Caco-2 (cell line): Measurements from ENCODE around the gene TBC1D3E. TPM values are rescaled to one million over a fixed set of nuclear protein-coding genes. Genes with fewer than 3 reads are reported as not detected.
"Not testable (repeated sequence)": the region's sequence is repeated elsewhere in the genome, so short reads cannot be mapped to it uniquely, and the experiment has no call there.

Experiments used
- Bru-seq: library from RNA; stranded (reverse); fragments of 400-500 nt; gene quantifications from one replicate; lab custom pipeline; 2021; lab: Mats Ljungman, UMichigan
- BruChase-seq, 2 experiments: library from RNA; stranded (reverse); fragments of 400-500 nt; gene quantifications; one replicate each; lab custom pipeline; 2021; lab: Mats Ljungman, UMichigan
- BruUV-seq: library from RNA; stranded (reverse); fragments of 400-500 nt; replicated peaks from 2 replicates; lab custom pipeline; 2021; lab: Mats Ljungman, UMichigan
- CTCF ChIA-PET: fragments of 300-600 bp; sonication (Branson Sonifier 250); formaldehyde crosslinking; loops from one replicate; lab custom pipeline; 2022; ENCODE audit warnings: antibody characterized with exemption; lab: Charles Lee
- POLR2A ChIA-PET: fragments of 300-600 bp; sonication (Branson Sonifier 250); formaldehyde crosslinking; loops from one replicate; lab custom pipeline; 2022; ENCODE audit warnings: antibody characterized with exemption; lab: Charles Lee
- DNase-seq, 2 experiments: peaks; one replicate each; pipeline versions ENCODE4 v3.0.0 to v3.0.0-alpha.2; 2020 to 2022
- H3K27me3 ChIP-seq: replicated peaks from 2 replicates; pipeline ENCODE4 v1.6.0; 2011; ENCODE audit warnings: low read length; ENCODE audit not compliant: control insufficient read depth, insufficient read depth
- H3K36me3 ChIP-seq: 2 replicates; pipeline ENCODE4 v1.5.1; 2011; ENCODE audit warnings: low read length; ENCODE audit not compliant: control insufficient read depth, insufficient read depth
- H3K4me1 ChIP-seq: fragments of 250-450 bp; sonication (Bioruptor Pico); 2 replicates; pipeline ENCODE4 v1.5.1; 2020; ENCODE audit warnings: mild to moderate bottlenecking
- H3K4me3 ChIP-seq: 2 replicates; pipeline ENCODE4 v1.5.1; 2011; ENCODE audit warnings: low read depth, mild to moderate bottlenecking, control low read depth, low read length
- H3K9me3 ChIP-seq: fragments of 250-450 bp; sonication (Bioruptor Pico); 2 replicates; pipeline ENCODE4 v1.5.1; 2020; ENCODE audit warnings: mild to moderate bottlenecking, moderate library complexity
- H3K27ac Mint-ChIP-seq: one replicate; pipeline ENCODE4 v1.8.0; 2022; ENCODE audit warnings: mixed read lengths; ENCODE audit not compliant: unreplicated experiment
- H3K27me3 Mint-ChIP-seq: one replicate; pipeline ENCODE4 v1.8.0; 2022; ENCODE audit warnings: mixed read lengths; ENCODE audit not compliant: insufficient read depth, unreplicated experiment
- H3K36me3 Mint-ChIP-seq: one replicate; pipeline ENCODE4 v1.8.0; 2022; ENCODE audit warnings: mild to moderate bottlenecking, mixed read lengths; ENCODE audit not compliant: insufficient read depth, unreplicated experiment
- H3K4me1 Mint-ChIP-seq: one replicate; pipeline ENCODE4 v1.8.0; 2022; ENCODE audit warnings: low read depth, mixed read lengths; ENCODE audit not compliant: unreplicated experiment
- H3K4me3 Mint-ChIP-seq: one replicate; pipeline ENCODE4 v1.8.0; 2022; ENCODE audit warnings: mild to moderate bottlenecking, moderate library complexity, mixed read lengths; ENCODE audit not compliant: unreplicated experiment
- H3K9me3 Mint-ChIP-seq: one replicate; pipeline ENCODE4 v1.8.0; 2022; ENCODE audit warnings: mixed read lengths; ENCODE audit not compliant: unreplicated experiment
- intact Hi-C: fragments of 100-400 bp; cut with micrococcal nuclease; formaldehyde crosslinking; loops from one replicate; pipeline ENCODE4 v1.10.0; 2022; ENCODE audit not compliant: unreplicated experiment
- long read RNA-seq: library from polyadenylated mRNA; stranded (forward); transcript quantifications from one replicate; pipeline ENCODE4 v2.0.0, GENCODE V29; 2022
- total RNA-seq: library from RNA; stranded (reverse); gene quantifications from 2 replicates; pipeline ENCODE4 v1.2.3, GENCODE V29; 2022

Gene TBC1D3E
- not detected in 2 replicates for total RNA-seq
- Bru-seq, nascent RNA, result percentile 12 among the genes with signal in this experiment
- percentile 17 among the genes with signal in this experiment for BruChase-seq, experiment 1, labeled RNA remaining after a 2-hour chase
- percentile 7 among the genes with signal in this experiment for BruChase-seq, experiment 2, labeled RNA remaining after a 6-hour chase
- long read RNA-seq, result 0 reads

DNA sequence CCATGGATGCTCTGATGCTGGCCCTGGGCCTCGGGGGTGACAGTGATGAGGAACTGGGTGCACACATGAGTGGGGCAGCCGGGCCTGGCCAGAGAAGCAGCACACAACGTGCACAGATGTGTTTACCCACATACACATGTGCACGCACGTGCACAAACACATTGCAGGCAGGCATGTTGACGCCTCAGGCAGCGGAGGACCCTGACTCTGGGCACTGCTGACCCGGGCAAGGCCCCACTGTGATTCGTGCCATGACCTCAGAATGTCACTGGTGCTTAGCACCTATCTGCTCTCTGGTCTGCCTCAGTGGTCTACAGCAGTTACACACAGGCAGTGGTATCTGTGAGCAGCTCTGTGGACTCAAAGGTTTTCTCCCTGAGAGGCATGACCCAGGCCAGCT, at the start of gene TBC1D3E:
Gene TBC1D3E (plus strand): TSS at position 301 of the 400 bp plus-strand sequence. CDS start 1,545 bp downstream, outside the sequence.
- POLR2A ChIA-PET, result not testable (repeated sequence)

DNA sequence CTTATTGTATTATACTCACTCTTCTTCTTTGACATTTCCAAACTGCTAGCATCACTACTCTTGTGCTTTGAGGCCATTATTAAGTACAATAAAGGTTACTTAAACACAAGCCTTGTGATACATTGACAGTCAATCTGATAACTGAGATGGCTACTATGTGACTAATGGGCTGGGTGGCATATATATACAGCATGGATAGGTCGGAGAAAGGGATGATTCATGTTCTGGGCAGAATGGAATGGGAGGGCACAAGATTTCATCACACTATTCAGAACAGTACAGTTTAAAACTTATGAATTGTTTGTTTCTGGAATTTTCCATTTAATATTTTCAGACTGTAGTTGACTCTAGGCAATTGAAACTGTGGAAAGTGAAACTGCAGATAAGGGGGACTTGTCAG, 40.4 kb upstream of the TBC1D3E start:
- H3K9me3 Mint-ChIP-seq, H3K4me1 Mint-ChIP-seq, DNase-seq, H3K36me3 ChIP-seq, H3K36me3 Mint-ChIP-seq, H3K27me3 Mint-ChIP-seq, H3K9me3 ChIP-seq, H3K4me1 ChIP-seq, H3K4me3 Mint-ChIP-seq, H3K27me3 ChIP-seq, H3K27ac Mint-ChIP-seq, POLR2A ChIA-PET, CTCF ChIA-PET, H3K4me3 ChIP-seq, intact Hi-C loops, BruUV-seq: not testable (repeated sequence)

More for the DNA sequence above, at the start of gene TBC1D3E:
- H3K4me3 Mint-ChIP-seq, H3K27ac Mint-ChIP-seq, H3K27me3 ChIP-seq, H3K27me3 Mint-ChIP-seq, CTCF ChIA-PET, H3K4me1 Mint-ChIP-seq, intact Hi-C loops, H3K4me1 ChIP-seq, H3K4me3 ChIP-seq, H3K36me3 Mint-ChIP-seq, BruUV-seq, H3K9me3 Mint-ChIP-seq, DNase-seq, H3K9me3 ChIP-seq, H3K36me3 ChIP-seq: not testable (repeated sequence)

DNA sequence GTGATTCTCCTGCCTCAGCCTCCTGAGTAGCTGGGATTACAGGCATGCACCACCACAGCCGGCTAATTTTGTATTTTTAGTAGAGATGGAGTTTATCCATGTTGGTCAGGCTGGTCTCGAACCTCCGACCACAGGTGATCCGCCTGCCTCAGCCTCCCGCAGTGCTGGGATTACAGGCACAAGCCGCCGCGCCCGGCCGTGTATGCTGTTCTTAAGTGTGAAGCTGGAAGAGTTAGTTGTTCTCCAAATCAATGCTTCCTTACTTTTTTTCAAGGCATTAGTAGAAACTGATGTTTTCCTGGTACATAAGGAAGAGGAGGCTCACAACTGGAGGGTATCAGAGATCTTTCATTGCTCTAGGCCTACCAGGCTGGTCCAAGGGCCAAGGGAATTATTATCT, 39.6 kb upstream of the TBC1D3E start:
- DNase-seq, H3K4me3 Mint-ChIP-seq, H3K4me3 ChIP-seq, BruUV-seq, H3K4me1 ChIP-seq, H3K4me1 Mint-ChIP-seq, H3K27me3 Mint-ChIP-seq, H3K27ac Mint-ChIP-seq, H3K36me3 ChIP-seq, POLR2A ChIA-PET, H3K9me3 ChIP-seq, CTCF ChIA-PET, H3K27me3 ChIP-seq, H3K36me3 Mint-ChIP-seq, intact Hi-C loops, H3K9me3 Mint-ChIP-seq: not testable (repeated sequence)

DNA sequence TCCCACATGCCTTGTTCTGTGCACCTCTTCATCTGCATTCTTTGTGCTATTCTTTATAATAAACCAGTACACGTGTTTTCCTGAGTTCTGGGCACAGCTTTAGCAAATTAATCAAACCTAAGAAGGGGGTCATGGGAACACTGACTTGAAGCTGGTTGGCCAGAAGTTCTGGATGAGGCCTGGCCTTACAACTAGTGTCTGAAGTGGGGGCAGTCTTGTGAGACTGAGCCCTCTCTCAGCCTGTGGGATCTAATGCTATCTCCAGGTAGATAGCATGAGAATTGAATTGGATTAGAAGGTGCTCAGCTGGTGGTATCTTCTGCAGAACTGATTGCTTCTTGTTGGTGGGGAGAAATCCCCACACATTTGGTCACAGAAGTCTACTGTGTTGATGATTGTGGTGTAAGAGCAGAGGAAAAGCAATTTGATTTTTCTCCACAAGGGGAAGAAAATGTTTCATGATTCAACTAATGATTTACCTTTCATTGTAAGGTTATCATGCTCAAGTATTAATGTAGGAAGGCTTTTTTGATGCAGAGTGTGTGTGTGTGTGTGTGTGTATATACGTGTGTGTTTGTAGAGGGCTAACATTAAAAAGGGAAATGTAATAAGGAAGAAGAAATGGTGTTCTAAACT, 33.6 kb upstream of the TBC1D3E start:
- H3K27me3 Mint-ChIP-seq, H3K4me3 ChIP-seq, POLR2A ChIA-PET, H3K4me3 Mint-ChIP-seq, H3K36me3 ChIP-seq, H3K27me3 ChIP-seq, BruUV-seq, intact Hi-C loops, H3K9me3 ChIP-seq, H3K4me1 ChIP-seq, H3K36me3 Mint-ChIP-seq, H3K4me1 Mint-ChIP-seq, CTCF ChIA-PET, DNase-seq, H3K27ac Mint-ChIP-seq, H3K9me3 Mint-ChIP-seq: not testable (repeated sequence)

DNA sequence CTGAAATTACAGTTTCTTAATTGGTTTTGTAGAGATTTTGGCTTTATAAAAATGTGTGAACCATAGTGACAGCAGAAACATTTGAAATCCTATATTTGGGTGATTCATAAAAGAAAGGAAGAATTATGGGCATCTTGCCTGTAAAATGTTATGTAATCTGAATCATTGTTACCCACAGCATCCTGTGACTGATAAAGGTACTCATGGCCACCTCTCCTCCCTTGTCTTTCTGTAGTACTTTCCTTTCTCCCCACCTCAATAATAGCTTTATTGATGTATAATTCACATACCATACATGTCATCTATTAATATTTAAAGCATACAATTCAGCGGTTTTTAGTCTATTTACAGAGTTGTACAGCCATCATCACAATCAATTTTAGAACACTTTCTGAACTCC, 28.5 kb upstream of the TBC1D3E start:
- BruUV-seq, H3K4me3 Mint-ChIP-seq, H3K27me3 ChIP-seq, CTCF ChIA-PET, H3K27ac Mint-ChIP-seq, intact Hi-C loops, H3K9me3 ChIP-seq, H3K36me3 ChIP-seq, H3K27me3 Mint-ChIP-seq, H3K9me3 Mint-ChIP-seq, H3K36me3 Mint-ChIP-seq, H3K4me1 ChIP-seq, DNase-seq, POLR2A ChIA-PET, H3K4me3 ChIP-seq, H3K4me1 Mint-ChIP-seq: not testable (repeated sequence)

DNA sequence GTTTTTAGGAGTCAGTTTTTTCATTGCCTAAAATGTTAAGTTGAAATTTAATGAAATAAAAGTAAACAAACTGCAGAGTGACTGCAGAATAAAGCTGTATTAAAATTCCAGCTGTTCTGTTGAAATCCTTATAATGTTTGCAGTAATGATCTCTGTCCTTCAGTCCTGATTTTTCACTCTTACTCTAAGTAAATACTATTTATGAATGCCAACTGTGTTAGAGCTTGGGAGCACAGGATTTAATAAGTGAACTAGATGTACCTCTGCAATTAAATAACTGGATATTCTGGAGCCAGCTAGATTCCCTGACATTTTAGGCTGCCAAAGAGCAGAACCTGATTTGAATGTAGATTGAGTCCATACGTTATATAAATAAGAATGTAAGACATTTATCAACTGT, 7.9 kb upstream of the TBC1D3E start:
- CTCF ChIA-PET, H3K4me1 ChIP-seq, BruUV-seq, H3K27ac Mint-ChIP-seq, H3K9me3 Mint-ChIP-seq, H3K9me3 ChIP-seq, H3K36me3 Mint-ChIP-seq, H3K27me3 ChIP-seq, H3K4me3 Mint-ChIP-seq, H3K36me3 ChIP-seq, H3K4me1 Mint-ChIP-seq, H3K27me3 Mint-ChIP-seq, POLR2A ChIA-PET, DNase-seq, H3K4me3 ChIP-seq, intact Hi-C loops: not testable (repeated sequence)

DNA sequence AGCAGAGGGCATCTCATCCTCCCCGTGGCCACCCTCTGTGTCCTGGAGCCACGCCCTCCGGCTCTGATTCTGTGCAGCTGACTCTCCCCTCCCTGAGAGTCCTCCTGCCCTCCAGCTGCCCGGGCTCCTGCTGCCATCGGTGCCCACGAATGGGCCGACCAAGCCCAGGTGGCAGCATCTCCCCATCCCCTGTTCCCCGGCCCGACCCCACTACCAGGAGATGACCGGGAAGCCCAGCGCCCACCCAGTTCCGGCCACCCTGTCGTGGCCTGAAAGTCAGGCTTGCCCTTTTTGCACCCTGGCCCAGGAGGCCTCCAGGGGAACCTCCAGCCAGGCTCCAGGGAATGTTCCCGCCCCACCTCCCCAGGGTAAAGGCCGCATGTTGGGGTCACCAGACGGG, 7.1 kb downstream of the TBC1D3E start:
- H3K4me1 ChIP-seq, H3K4me3 Mint-ChIP-seq, H3K27ac Mint-ChIP-seq, H3K9me3 Mint-ChIP-seq, H3K9me3 ChIP-seq, intact Hi-C loops, H3K36me3 Mint-ChIP-seq, CTCF ChIA-PET, BruUV-seq, H3K4me3 ChIP-seq, H3K27me3 Mint-ChIP-seq, H3K4me1 Mint-ChIP-seq, H3K27me3 ChIP-seq, POLR2A ChIA-PET, H3K36me3 ChIP-seq: not testable (repeated sequence)
- peak; percentile 3 to 40 for DNase-seq
